Epidermal melanocyte (primary cell): ENCODE measurements around the gene ST8SIA2.

ENCODE experiments used
- DNase-seq: peaks from one replicate; pipeline ENCODE4 v3.0.0; 2011; ENCODE audit warnings: low spot score; ENCODE audit not compliant: insufficient read length

Gene ST8SIA2

DNA sequence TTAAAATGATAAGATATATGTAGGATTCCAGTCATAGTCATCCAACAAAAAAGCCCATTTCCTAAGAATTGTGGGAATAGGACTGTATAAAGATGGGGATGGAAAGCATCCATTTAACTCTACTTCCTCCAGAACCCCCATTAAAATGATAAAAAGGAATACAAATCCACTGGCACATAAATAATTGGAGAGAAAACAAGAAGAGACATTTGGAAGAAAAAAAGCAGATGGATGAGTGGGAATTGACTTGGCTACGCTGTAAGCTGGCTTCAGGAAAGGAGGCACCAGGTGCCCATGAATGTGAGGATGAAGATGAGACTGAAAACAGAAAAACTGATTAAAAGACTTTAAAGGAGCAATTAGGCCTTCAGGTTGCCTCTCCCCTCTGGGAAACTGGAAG, 91.8 kb downstream of the ST8SIA2 start:
- DNase-seq: no peak

DNA sequence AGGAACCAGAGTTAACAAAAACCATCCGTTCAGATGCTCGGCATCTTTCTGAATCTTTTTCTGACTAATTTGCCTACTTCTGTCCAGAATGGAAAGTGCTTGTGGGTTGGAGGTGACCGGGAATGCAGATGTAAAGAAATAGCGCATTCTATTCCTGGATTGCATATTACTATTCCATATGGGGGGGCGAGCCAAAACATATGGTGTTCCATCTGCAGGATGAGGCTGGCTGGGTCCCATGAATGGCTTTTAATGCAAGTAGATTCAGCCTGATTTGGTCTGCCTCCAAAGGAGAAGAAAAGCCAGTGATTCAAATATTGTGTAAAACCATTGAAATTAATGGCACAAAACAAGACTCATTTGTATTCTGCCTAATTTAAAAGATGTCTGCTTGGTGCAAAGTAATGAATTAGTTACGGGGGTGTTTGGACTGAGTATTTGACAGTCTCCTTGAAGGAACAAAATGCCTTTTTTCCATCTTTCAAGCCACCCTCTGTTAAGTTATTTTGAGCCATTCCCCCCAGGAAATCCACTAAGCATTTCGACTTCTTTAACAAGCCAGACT, 99.0 kb downstream of the ST8SIA2 start:
- no peak for DNase-seq

DNA sequence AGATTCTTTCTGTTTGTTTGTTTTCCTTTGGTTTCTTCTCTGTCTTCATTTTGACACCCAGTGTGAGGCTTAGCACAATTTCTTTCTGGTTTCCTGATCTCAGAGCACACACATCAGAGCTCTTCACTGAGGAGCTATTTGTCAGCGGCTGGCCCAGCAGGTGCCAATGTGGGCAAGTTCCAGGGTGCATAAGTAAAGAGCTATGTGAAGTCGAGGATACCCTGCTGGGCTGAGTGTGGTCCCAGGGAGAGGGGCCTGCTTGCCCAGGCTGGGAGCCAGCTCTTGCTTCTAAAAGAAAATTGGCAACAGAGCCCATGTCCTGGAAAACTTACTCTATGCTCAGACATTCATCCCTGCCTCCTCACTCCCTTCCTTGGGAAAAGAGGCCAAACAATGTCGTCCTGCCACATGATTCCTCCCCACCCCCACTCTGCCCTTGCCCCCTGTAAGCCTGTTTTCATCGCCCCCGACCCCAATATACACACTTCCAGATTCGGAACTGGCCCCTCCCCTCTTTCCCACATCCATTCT, 101.2 kb downstream of the ST8SIA2 start:
- no peak for DNase-seq

DNA sequence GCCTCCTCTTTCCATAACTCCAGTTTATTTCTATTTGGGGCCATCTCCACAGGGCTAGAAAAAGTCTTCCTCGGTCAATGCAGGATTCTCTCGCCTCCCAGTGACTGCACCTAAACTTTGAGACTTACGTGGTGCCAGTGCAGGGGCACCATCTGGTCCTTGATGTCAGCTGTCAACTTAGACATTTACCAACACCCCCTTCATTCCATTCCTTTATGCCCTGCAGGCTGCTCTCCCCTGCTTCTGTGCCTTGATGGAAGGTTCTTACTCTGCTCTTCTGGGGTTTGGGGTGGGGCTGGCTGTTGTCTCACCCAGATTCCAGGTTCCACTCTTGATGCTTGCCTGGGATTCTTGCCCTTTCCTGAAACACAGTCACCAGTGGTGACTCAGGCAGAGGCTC, 101.8 kb downstream of the ST8SIA2 start:
- no peak for DNase-seq

DNA sequence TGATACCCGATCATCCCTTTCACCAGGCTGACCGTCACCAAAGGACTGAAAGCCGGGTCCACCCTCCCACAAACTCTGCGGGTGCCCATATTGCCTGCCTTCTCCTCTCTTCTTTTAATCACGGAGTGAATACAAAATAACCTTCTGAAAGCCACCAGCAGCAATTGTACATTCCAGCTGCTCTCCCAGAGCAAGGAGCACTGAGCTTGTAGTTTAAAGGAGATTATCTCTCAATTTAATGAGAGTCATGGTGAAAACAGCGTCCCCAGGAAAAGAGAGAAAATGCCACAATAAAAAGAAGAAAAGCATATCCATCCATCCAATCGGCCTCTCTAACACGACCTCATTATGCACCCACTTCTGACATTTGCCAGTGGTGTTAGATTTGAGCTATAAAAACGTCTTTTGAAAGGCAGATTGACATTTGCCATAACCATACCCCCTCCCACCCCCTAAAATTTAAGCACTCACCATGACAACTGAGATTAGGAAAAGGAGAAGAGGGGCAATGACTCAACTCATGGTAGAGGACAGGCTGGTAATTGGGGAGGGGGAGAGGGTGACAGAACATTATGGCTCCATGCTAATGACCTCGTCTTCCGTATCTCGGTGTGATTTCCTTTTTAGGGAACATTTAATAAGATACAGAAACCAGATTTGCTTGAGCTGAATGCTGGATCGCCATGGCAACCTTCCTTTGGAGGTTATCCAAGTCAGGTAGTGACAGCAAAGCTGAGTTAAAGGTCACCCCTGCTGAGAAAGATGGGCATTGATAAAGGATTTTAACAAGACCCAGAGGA, 106.2 kb downstream of the ST8SIA2 start:
- DNase-seq: no peak

DNA sequence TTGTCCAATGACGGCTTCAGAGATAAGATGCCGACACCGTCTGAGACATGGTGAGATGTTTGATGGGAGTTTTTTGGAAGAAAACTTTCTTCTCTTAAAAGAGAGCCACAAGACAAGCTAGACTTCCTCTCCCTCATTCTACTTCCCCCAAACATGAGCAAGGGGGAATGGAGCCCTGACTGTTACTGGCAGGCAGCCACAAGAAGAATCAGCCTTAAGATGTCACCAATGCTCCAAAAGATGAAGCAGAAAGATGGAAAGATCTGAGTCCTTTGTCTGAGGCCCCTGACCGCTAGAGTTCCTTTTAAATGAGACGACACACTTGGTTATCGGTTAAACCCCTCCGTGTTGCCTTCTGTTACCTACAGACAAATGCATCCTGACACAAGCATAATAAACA, 108.7 kb downstream of the ST8SIA2 start:
- no peak for DNase-seq

DNA sequence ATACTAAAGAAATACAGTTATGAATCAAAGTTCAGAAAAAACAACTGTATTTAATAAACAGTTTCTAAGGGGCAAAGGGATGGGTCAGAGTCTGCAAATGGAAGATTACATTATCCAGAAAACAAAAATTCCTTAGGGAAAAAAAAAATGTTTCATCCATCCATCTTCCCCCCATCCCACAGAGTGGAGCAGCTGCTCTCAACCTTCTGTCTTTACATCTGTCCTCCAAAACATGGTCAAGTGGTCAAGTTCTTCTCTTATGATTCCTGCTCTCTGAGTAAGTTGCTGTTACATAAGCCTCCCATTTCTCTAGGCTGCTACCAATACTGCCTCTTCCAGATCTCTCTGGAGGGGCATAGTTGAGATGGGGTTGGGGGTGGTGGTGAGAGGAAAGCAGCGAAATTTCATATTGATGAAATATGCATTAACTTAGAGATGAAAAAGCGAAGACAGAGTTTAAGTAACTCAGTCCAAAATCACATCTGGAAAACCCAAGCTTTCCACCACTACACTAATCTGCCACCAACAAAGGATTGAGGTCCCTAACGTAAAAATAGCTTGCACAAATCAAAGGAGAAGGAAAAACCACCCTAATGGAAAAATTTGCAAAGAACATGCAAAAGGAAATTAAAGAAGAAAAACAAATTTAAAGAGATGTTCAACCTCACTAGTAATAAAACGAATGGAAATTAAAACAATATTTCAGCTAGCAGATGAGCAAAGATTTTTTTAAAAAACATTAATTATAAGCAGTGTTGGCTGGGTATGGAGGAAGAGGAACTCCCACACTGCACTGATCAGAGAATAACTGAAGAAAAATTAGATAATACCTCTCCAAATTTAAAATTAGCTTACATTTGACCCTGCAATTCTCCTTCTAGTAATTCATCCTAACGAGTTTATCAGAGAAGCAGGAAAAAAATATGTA, 109.5 kb downstream of the ST8SIA2 start:
- no peak for DNase-seq

DNA sequence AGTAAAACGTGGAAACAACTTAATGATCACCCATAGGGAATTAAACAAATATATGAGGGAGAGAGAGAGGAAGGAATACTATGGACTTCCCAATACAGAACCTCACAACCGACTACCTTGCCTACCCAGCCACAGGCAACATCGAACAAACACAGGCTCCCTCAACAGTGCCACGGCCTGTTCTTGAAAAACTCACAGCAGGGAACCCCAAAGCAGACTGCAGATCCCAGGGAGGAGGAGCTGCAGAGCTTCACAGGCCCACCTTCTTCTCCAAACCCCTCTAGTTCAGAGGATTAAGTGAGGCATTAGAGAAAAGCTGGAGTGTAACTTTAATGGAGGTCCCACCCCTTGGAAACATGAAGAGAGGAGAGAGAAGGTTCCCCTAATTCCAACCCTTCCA, 110.2 kb downstream of the ST8SIA2 start:
- no peak for DNase-seq

DNA sequence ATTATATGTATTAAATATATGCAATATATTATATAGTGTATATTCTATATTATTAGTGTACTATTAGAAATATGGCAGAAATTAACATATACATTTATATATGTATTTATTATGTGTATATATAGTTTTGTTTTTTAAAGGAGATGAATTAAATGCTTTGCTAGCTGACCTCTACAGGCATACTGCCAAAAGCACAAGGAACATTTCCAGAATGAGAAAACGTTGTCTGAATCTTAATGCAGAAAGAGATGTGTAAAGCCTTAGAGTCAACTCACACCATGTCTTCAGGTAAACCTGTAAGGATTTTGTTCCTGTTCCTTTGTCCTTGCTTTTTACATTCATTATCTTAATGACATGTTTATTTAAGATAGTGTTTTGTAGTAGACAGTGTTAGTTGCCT, 111.9 kb downstream of the ST8SIA2 start:
- no peak for DNase-seq

DNA sequence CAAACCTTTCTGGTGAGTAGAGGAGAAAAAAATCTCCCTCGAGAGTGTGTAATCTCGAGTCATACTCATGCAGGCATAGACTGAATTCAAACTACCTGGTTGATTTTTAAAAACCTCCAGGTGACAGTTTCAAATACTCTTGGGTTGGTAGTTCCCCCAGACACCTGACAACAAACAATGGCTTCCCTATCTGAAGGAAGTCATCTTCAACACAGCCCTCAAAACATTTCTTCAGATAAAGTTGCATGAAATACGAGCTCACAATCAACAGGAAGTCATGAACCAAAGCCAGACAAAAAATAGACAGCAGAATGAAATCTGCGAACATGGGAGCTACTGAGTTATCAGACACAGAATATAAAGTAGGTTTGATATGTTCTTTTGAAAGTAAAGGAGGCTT, 112.8 kb downstream of the ST8SIA2 start:
- DNase-seq: no peak

DNA sequence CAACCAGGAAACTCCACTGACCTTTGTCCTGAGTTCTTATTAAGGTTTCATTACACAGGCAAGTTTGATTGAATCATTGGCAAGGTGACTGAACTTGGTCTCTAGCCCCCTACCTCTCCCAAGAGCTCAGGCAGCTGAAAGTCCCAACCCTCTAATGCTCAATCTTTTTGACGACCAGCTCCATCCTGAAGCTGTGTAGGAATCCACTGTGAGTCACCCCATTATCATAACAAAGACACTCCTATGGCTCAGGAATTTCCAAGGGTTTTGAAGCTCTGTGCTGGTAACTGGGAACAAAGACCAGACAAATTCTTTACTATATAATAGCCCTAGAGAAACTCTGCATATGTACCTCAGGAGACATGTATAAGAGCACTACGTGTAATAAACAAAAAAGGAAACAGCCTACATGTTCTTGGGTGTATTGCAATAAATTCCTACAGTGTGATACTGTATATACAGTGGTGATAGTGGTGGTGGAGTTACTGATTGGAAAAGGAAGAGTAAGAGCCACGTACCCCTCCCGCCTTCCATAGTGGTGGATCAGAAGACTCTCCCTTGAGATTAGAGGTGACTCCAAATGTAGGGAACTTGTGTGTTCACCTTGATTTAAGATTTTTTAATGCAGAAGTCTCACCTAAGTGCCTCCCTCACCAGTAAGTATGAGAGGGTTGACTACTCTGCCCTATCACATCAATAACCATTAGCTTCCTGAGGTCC, 116.6 kb downstream of the ST8SIA2 start:
- DNase-seq: no peak
